Activated CD4-positive, alpha-beta T cell treated with anti-CD3 and anti-CD28 coated beads for 1 hour (primary cell): ENCODE data around the gene SLC25A26.
"Not testable (repeated sequence)": the region's sequence is repeated elsewhere in the genome, so short reads cannot be mapped to it uniquely, and the experiment has no call there.

Experiments used
- DNase-seq: peaks from one replicate; pipeline ENCODE4 v3.0.0-alpha.2; 2020

Gene SLC25A26, protein sequence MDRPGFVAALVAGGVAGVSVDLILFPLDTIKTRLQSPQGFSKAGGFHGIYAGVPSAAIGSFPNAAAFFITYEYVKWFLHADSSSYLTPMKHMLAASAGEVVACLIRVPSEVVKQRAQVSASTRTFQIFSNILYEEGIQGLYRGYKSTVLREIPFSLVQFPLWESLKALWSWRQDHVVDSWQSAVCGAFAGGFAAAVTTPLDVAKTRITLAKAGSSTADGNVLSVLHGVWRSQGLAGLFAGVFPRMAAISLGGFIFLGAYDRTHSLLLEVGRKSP

GRCh38 chr3:66220602-66221377 is at the start of gene SLC25A26:
TSS of gene SLC25A26 (plus strand) at chr3:66221001. CDS start at chr3:66221095, 94 bp downstream.
- DNase-seq, result peak; percentile 95

DNA sequence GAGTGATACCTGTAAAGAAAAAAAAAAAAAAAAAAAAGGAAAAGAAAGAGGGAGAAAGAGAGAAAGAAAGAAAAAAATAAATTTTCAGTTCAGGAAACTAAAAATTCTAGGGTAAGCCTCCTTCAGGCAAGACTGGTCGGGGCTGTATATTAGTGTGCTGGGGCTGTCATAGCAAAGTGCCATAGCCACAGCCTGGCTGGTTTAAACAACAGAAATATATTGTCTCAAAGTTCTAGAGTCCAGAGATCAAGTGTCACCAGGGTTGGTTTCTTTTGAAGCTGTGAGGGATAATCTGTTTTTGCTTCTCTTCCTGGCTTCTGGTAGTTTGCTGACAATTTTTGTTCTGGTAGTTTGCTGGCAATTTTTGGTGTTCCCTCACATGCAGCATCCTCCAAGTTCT is 48.4 kb upstream of the SLC25A26 start:
- no peak for DNase-seq

DNA sequence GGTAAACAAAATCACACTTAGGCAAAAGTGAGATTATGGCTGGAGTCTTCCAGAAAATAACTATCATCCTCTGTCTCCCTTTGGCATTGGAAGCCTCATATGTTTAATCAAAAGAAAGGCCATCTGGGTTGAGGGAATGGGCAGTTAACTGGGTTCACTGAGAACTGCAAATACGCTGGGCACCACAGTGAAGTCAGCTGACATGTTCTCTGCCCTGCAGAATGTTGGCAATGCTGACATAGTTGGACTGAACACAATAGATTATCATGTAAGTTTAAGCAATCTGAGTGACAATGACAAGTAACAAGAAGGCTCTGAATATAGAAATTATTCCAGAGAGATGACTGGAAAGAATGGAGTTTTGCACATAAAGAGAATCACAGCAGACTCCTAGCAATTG is 43.8 kb upstream of the SLC25A26 start:
- DNase-seq, result no peak

GRCh38 chr3:66178206-66178605 is 42.6 kb upstream of the SLC25A26 start:
- DNase-seq, result no peak

DNA sequence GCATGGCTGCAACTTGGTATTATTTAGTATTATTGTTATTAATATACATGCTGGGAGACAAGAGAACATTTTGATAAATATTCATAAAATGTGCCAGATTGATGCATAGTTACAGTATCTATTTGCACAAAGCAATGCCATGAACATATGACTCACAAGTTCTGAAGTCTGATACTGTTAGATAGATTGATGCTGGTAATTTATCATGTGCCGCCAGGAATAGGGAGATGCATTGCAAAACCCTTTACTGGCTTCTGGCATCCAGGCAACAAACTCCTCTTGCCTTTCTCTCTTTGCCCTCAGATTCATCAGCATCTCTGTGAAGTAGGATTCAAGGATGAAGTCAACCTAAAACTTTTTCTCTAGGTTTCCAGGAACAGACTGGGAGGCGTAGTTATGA is 41.0 kb upstream of the SLC25A26 start:
- DNase-seq, result no peak

DNA sequence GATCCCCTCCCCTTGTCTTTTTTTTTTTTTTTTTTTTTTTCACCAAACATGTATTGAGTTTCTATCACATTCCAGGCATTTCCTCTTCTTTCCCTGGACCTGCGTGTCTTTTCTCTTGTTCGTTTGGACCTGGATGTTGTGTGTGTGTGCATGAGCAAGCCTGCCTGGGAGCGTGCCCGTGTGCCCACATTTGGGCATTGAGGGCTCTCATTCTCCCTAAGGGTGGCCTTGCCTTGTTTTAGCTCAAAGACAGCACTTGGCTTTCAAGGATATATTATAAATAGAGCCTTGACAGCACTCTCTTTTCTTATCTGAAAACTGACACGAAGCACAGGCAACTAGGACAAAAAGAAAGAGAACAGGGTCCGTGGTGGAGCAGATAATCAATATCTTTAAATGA is 39.0 kb upstream of the SLC25A26 start:
- no peak for DNase-seq

DNA sequence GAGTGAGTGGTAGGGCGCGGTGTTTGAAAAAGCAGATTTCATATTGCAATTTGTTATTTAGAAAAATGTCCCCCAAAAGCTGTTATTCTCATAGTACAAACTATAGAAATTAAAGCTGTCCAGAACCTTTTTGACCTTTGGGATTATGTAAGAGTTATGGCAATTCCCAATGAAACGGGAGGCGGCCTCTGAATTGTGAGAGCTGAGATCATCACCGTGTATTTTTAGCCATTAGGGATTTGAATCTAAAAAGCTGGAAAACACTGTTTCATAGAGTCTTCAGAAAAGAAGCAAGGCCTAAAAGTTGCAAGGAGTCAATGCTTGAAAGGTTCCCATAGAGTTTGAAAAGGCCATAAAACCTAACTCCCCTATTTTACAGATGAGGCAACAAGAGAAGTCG is 38.6 kb upstream of the SLC25A26 start:
- DNase-seq, result no peak

- DNase-seq, result no peak
Measured at GRCh38 chr3:66186545-66186944, 34.3 kb upstream of the SLC25A26 start.

DNA sequence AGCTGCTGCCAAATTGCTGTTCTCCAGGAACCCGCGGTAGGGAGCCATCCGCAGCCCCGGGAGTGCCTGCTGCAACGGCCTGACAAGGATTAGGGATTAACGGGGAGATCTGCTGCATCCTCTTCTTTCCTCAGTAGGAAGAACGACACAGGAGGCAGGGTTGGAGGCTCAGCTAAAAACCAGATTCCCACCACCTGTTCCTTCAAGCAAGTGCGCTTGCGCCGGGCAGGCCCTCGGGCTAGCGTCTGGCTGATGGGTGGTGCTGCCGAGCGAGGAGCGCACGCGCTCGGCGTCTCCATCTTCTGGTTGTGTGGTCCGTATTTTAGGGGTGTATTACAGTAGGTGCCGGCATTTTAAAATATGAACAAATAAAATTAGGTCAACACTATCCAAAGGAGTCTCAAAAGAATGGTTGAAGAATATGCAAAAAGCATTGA is 25.4 kb upstream of the SLC25A26 start:
- no peak for DNase-seq

- DNase-seq, result no peak
Measured at GRCh38 chr3:66196633-66197032, 24.2 kb upstream of the SLC25A26 start.

- no peak for DNase-seq
Measured at GRCh38 chr3:66198437-66199088, 22.2 kb upstream of the SLC25A26 start.

GRCh38 chr3:66199089-66199473 is 21.7 kb upstream of the SLC25A26 start:
- no peak for DNase-seq

DNA sequence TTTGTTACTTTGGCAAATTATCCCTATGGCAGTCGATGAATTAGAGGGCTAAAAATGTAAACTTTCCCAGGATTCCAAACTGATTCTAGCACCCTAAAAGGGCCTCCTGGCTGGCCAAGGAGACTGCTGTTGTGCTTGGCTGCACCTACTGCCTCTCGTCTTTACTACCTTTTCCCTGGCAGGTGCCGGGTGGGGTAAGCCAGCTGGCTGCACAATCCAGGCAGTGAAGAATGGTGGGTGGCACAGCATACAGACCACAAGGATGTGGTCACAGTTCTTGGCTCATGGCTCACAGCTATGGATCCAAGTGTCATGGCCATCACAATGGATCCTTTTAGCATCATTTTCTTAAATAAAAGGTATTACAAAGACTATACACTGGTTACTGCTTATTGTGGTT is 20.7 kb upstream of the SLC25A26 start:
- no peak for DNase-seq

DNA sequence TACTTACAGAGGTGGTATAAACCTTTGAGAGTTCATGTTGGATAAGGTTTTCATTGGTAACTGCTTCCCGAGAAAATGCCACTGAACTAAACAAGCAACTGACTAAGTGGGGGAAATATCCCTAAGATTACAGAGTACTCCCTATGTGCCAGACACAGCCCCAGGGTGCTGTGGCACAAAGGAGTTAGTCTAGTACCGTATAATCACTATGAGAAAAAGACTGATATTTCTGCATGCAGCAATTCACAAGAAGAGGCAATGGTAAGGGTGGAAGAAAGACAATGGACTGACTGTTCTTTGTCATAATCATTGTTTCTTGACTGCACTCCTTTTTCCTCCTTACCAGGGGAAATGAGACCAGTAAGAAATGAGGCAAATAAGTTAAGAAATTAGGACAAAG is 20.0 kb upstream of the SLC25A26 start:
- DNase-seq, result no peak

DNA sequence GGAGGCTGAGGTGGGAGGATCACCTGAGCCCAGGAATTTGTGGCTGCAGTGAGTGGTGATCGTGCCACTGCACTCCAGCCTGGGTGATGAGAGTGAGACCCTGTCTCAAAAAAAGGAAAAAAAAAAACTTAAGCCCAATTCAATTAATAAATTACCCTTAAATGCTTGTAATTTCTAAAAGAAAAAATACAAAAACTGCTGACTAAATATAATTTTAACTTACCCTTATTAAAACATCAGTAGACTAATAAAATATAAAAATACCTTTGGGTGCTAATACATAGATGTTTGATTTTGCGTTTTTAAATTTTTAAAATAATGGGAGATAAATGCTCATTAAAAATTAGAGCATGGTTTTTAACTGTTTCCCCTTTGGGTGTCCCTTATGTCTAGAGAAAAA is 17.5 kb upstream of the SLC25A26 start:
- DNase-seq, result no peak

- DNase-seq, result no peak
Measured at GRCh38 chr3:66206806-66207205, 14.0 kb upstream of the SLC25A26 start.

DNA sequence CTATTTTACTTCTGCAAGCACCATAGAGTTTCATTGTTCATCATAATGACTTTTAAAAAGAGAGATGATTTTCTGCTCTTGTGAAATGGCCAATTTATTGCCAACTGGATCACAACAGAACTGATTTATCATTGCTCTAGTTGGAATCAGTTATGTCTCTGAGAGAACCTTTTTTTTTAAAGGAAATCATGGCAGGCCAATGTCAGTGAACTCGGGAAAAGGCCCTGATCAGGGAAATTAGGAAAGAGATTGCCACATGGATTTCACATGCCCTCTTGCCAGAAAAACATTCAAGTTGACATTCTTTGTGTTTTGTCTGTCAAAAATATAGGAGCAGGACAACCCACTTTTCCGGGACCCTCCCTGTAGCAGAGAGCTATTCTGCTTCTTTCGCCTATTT is 12.6 kb upstream of the SLC25A26 start:
- no peak for DNase-seq

DNA sequence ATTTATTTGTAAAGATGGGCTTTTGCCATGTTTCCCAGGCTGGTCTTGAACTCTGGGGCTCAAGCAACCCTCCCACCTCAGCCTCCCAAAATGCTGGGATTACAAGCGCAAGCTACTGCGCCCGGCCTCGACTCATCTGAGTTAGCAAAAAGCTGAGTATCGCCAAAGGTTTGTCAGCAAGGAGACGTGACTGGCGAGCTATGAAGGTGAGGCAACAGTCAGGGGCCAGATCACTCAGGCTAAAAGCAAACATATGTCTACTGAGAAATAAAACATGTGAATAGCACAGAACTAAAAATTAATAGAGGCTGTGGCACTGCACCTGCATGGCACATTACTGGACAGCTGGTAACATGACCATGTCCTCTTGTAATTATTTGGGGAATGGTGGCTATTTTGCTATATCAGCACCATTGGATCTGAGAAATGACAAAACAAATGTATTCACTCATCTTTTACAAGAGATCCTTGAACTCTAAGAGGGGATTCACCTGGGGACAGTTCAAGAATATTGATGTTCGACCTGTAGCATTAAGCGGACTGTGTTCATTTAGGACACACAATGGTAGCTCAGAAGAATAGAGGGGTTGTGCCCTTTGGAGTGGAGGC is 10.0 kb upstream of the SLC25A26 start:
- DNase-seq, result no peak

DNA sequence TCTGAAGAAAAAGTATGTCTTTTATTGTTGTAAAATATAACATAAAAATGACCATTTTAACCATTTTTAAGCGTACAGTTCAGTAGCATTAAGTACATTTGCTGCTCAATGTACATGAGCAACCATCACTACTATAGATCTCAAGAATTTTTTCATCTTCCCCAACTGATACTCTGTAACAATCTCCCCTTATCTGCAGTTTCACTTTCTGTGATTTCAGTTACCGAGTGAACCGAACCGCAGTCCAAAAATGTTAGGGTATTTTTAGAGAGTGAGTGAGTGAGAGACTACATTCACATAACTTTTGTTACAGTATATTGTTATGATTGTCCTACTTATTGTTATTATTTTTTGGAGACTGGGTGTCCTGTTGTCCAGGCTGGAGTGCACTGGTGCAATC is 9.0 kb upstream of the SLC25A26 start:
- DNase-seq, result no peak

- DNase-seq, result no peak
Measured at GRCh38 chr3:66215106-66215505, 5.7 kb upstream of the SLC25A26 start.

DNA sequence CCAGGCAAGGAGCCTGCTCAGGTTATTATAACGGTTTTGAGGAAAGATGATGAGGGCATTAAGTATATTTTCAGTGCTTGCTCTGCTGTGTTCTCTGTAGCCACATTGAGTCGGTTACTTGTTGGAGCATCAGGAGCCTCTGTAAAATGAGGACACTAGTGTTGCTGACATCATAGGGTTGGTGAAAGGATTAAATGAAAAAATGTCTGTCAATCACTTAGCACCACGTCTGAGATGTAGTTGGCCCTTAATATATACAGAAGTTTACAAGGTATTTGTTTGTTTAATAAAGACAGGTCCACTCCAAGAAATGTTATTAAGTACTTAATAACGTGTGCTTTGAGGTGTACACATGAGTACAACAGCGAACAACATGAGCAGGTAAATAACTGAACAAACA is 735 bp upstream of the SLC25A26 start:
- no peak for DNase-seq

GRCh38 chr3:66224220-66224619 is 3.4 kb downstream of the SLC25A26 start:
- no peak for DNase-seq

DNA sequence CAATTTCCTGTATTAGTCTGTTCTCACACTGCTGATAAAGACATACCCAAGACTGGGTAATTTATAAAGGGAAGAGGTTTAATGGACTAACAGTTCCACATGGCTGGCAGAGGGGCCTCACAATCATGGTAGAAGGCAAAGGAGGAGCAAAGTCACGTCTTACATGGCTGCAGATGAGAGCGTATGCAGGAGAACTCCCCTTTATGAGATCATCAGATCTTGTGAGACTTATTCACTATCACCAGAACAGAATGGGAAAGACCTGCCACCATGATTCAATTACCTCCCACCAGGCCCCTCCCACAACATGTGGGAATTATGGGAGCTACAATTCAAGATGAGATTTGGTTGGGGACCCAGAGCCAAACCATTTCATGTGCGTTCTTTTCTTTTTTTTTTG is 5.3 kb downstream of the SLC25A26 start:
- DNase-seq, result not testable (repeated sequence)

- DNase-seq, result no peak
Measured at GRCh38 chr3:66227051-66227450, 6.2 kb downstream of the SLC25A26 start.
